HL-60 (cell line): Measurements from ENCODE around the gene OR56A5.

Experiments
- CTCF ChIP-seq: IDR thresholded peaks from one replicate; pipeline ENCODE4 v1.5.1; 2011; ENCODE audit warnings: low read length, control low read depth, inconsistent platforms; ENCODE audit not compliant: insufficient read depth
- GABPA ChIP-seq: IDR thresholded peaks from 2 replicates; pipeline ENCODE4 v1.6.1; 2012; ENCODE audit warnings: low read depth
- POLR2AphosphoS5 ChIP-seq: IDR thresholded peaks from 2 replicates; pipeline ENCODE4 v1.6.1; 2012; ENCODE audit warnings: low read depth
- REST ChIP-seq: IDR thresholded peaks from 2 replicates; pipeline ENCODE4 v1.6.1; 2012; ENCODE audit warnings: low read depth; ENCODE audit not compliant: insufficient replicate concordance
- SPI1 ChIP-seq: IDR thresholded peaks from 2 replicates; pipeline ENCODE4 v1.6.1; 2012; ENCODE audit warnings: low read depth, mild to moderate bottlenecking, borderline replicate concordance

- TF ChIP-seq CTCF: no peak
- TF ChIP-seq POLR2AphosphoS5: no peak
- TF ChIP-seq REST: no peak
- TF ChIP-seq SPI1: no peak
- no peak for TF ChIP-seq GABPA
These were observed 44.7 kb upstream of the OR56A5 start for GRCh38 chr11:6013042-6013441.
